GM18858 (cell line): Measurements from ENCODE around the gene SSNA1.
A peak's percentile ranks its signal among the peaks of the same experiment; 100 is the strongest.

Experiments used
- ATAC-seq: cut with Tn5 transposase; IDR thresholded peaks from one replicate; pipeline ENCODE4 v1.9.1; 2021; ENCODE audit not compliant: unreplicated experiment

SSNA1 gene, protein sequence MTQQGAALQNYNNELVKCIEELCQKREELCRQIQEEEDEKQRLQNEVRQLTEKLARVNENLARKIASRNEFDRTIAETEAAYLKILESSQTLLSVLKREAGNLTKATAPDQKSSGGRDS

DNA sequence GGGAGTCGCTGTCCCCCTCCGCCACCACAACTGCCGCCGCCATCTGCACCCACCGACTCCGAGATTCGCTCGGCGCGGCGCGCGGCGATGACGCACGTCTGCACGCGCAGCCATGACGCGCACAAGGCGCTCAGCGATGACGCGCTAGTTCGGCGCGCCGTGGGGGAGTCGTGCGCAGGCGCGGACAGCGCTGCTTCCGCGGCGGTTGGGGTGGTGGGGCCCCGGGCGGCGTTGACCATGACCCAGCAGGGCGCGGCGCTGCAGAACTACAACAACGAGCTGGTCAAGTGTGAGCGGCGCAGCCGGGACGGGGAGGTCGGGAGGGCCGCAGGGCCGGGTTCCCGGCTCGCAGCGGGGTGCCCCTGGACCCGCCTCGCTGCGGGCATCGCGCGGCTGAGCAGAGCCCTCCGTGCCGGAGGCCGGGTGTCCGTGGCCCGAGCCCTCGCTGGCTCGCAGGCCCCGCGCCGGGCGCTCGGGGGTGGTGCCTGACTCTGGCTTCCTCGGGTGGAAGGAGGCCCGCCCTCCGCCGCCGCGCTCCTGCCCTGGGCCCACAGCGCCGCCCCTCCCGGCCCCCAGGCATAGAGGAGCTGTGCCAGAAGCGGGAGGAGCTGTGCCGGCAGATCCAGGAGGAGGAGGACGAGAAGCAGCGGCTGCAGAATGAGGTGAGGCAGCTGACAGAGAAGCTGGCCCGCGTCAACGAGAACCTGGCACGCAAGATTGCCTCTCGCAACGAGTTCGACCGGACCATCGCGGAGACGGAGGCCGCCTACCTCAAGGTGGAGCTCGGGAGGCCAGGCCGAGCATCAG, at the start of gene SSNA1, which contains the start of gene ANAPC2:
Gene SSNA1, plus strand, starts transcription at position 187 of the 807 bp plus-strand sequence. Its CDS starts 51 bp downstream, at position 238.
Gene ANAPC2, minus strand, starts transcription at position 71 of the 807 bp plus-strand sequence. Its CDS starts 28 bp downstream, at position 43.
- peak; percentile 63 for ATAC-seq

DNA sequence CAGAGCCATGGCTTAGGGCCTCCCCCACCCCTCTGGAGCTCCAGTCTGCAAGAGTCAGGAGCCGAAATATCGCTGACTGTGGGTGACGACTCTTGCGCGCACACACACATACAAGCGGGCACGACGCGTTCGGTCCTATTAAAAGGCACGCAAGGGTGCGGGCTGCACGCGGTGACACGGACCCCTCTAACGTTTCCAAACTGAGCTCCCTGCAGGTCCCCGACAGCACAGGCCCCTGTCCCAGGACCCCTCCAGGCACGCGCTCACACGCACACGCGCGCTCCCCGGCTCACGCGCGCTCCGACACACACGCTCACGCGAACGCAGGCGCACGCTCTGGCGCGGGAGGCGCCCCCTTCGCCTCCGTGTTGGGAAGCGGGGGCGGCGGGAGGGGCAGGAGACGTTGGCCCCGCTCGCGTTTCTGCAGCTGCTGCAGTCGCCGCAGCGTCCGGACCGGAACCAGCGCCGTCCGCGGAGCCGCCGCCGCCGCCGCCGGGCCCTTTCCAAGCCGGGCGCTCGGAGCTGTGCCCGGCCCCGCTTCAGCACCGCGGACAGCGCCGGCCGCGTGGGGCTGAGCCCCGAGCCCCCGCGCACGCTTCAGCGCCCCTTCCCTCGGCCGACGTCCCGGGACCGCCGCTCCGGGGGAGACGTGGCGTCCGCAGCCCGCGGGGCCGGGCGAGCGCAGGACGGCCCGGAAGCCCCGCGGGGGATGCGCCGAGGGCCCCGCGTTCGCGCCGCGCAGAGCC, 49.6 kb upstream of the SSNA1 start, which contains the start of gene GRIN1:
Gene GRIN1, plus strand, starts transcription at position 433 of the 746 bp plus-strand sequence. CDS start 333 bp downstream, outside the sequence.
- no peak for ATAC-seq

DNA sequence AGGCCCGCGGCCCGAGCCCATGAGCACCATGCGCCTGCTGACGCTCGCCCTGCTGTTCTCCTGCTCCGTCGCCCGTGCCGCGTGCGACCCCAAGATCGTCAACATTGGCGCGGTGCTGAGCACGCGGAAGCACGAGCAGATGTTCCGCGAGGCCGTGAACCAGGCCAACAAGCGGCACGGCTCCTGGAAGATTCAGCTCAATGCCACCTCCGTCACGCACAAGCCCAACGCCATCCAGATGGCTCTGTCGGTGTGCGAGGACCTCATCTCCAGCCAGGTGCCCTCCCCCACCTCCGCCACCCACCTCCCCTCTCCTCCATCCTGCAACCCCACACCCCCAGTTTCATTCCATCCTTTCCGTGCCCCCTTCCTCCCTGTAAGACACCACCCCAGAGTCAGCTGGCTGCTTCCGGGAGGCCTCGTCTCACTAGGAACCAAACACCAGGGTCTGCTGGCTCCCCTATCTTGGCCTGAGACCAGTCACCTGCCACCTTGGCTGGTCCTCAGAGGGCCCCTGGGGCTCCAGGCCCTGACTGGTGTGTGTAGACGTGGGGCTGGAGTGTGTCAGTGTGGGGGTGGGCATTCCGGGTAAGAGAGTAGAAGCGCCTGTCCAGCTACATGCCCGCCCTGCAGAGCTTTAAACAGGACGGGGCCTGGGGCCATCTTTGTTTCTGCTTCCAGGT, 48.9 kb upstream of the SSNA1 start:
- ATAC-seq: no peak

DNA sequence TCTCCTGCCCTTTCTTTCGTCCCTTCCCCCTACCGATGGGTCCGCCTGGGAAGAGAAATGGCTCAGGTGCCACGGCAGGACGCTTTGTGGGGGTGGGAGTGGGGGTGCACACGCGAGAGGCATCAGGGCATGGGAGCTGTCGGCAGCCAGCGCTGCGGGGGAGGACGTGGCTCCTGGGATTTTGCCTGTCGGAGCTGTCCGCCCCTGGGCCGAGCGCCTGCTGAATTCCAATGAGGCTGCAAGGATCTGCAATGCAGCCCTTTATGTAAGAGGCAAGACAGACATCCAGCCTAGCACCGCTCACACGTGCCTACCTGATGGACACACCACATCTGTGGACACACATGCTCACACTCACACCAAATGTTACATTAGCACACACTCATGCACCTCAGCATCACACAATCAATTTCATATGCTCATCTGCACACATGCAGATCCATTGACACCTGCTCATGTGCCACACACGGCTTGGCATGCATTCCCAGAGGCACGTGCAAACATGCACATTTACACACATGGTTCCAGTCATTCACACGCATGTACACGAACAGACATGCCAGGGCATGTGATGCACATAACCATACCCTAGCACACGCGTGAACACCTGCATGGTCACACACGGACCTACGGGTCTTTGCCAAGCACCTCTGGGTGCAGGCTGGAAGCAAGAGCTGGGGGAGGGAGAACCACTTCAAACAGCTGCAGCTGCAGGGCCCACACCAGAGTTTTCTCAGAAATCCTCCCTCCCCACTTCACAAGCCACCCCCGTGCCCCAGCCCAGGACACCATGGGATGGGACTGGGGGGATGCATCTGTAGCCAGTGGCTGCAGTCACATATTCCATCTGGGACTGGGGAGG, 48.1 kb upstream of the SSNA1 start:
- ATAC-seq: no peak

DNA sequence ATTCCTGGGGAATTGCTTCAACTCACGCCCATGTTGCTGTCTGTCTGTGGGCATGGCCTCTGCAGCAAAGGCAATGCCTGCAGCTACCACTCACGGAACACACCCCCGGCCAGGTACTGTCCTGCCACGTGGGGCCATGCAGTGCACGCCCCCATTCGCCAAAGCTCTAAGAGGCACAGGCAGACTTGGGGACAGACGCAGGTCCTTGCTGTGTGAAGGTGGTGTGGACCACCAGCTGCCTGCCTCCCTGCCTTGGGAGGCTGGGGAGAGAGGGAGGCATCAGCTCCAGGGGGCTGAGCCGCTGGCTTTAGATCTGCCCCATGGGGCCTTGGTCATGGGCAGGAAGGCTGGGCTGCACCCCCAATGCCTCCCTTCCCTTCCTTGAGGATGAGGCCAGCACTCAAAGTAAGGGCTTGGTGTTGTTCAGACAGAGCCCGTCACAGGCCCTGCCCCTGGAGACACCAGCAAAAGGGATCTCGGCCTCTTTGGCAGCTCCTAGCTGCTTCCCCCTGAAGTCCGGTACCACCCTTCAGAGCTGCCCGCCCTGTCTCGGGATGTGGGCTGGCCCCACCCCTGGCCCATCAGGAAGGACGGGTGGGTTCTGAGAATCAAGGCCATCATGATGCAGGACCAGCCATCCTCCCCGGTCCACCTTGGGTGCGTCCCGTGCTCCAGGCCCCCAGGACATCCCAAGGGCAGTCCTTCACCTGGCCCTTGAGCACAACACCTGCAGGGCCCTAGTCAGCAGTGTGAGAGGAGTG, 47.2 kb upstream of the SSNA1 start:
- no peak for ATAC-seq

DNA sequence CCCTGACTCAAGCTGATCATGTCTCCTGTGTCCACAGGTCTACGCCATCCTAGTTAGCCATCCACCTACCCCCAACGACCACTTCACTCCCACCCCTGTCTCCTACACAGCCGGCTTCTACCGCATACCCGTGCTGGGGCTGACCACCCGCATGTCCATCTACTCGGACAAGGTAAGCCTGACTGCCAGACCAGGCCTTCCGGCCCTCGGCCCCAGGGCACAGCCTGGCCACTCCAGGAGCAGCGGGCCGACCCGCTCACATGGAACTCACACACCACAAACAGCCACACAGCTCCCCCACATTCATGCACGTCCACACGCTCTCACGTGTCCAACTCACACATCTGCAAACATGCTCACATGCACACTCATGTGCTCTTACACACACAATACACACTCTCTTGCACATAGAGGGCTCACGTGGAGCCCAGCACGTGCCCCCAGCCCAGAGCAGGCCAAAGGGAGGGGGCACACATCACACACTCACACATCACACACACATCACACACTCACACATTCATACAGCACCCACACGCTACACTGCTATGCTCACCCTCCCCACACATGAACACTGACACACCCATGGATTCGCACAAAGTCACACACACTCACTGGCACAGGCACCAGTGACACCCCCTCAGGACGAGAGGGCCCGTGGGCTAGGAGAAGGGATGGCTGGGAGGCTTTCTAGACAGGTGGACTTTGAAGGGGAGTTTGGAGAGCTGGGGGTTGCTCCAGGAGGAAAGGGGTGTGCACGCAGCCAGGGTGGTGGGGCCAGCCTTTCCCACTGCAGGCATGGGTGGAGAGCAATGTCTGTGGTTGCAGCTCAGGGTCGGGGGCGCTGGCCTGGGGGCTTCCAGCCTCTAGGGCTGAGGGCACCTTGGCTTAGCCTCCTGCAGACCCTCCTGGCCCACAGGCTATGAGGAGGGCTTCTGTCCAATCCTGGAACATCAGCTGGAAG, 46.2 kb upstream of the SSNA1 start:
- ATAC-seq: no peak

DNA sequence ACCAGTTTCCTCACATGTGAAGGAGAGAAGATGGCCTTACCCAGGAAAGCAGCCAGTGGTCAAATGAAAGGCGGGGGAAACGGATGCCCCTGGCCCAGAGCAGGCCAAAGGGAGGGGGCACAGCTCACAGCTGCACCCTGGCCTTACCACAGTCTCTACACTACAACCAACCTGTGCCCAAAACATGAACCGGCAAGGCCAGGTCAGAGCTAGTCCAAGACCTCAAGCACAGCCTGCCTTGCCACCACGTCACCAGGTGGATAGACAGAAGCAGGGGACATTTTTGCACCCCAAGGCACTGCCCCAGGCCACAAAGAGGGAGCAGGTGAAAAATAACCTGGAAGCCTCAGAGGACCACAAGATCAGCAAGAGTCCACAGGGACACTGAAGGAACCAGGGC, 45.0 kb upstream of the SSNA1 start:
- ATAC-seq: no peak

DNA sequence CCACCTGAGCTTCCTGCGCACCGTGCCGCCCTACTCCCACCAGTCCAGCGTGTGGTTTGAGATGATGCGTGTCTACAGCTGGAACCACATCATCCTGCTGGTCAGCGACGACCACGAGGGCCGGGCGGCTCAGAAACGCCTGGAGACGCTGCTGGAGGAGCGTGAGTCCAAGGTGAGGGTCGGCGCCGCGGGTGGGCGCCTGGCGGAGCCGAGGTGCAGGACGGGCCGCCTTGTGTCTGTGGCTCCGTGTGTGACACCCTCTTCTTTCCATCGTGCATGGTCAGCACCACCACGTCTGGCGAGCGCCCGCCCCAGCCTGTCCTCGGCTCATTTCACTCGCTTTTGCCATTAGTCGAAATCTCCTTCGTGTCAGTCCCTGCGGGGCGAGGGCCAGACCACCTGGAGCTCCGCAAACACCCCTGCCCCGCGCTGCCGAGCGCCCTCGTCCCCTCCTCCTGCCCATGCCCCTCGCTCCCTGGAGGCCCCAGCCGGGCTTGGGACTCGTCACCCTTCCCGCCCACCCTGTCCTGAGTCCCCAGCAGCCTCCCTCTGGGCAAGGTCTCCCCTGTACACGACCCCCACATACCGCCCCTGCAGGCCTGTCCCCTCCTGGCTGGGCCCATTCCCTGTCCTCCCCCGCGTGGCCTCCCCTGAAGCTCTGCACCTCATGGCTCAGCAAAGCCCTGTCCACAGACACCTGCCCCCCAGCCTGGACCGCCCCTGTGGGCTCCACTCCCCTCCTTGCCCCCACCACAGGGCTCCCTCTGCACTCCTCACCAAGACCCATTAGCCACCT, 42.5 kb upstream of the SSNA1 start:
- ATAC-seq: no peak

DNA sequence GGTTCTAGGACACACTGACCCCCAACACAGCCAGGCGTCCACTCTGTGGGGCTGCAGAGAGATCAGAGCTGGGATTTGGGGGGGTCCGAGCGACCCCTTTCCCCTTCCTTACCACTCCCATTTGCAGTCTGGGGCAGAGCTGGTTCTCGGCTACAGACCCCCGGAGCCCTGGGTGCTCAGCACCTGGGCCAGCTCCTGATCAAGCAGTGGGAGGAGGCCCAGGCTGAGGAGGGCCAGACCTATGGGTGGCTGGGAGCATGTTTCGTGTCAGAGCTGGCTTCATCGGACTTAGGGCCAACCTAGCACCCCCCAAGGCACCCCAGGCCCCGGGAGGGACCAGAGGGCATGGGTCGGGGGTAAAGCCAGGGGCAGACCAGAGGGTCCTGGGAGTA, 42.0 kb upstream of the SSNA1 start:
- ATAC-seq: no peak

DNA sequence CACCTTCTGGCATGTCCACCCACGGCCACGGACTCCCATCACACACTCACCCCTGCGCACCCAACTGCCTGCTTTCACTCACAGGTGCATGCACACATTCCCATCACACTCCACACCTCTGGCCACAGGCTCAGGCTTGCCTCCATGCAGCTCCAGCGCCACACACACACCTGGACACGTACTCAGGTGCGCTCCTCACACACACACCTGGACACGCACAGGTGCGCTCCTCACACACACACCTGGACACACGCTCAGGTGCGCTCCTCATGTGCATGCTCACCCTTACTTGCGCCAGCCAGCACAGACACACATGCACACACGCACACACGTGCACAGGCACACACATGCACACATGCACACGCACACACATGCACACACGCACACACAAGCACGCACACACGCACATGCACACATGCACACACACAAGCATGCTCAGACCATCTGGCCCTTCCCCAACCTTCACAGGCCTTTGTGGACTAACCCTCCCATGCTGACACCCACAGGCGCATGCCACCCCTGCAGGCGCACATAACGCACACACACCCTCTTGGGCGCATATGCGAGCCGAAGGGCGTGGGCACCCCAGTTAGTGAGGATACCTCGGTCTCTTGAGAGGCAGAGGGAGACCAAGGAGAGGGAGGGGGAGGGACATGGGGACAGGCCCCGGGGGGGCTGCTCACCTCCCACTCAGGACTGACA, 41.2 kb upstream of the SSNA1 start:
- no peak for ATAC-seq

DNA sequence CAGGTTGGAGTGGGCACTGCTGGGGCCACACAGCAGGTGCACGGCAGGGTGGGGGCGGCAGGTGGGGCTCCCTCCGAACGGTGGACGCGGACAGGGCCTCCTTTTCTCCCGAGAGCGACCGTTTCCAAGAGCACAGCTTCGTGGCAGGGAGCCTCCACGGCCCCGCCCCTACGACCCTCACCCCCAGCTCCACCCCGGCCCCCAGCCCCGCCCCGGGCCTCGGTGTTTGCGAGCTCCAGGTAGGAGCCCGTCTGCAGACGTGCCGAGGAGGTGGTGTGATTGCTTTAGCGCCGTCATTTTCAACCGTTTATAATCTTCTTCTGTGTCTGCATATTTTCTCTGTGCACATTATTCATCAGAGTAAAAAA, 40.7 kb upstream of the SSNA1 start:
- no peak for ATAC-seq

DNA sequence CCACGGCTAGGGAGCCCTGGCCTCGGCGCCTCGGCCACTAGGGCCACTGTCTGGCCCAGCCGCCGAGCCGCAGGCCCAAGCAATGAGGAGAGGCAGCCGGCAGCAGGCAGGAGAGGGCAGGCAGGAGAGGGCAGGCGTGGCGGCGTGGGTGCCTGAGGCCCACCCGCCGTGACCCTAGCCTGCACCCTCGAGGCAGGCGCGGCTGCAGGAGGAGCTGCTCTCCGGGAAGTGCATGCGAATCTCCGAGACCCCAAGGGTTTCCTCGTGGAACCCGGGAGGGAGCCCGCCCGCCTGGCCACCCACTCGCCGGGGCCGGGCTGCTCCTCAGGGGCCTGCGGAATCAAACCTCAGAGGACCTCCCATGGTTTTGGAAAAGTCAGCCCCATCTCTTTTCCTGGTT, 40.2 kb upstream of the SSNA1 start:
- no peak for ATAC-seq

DNA sequence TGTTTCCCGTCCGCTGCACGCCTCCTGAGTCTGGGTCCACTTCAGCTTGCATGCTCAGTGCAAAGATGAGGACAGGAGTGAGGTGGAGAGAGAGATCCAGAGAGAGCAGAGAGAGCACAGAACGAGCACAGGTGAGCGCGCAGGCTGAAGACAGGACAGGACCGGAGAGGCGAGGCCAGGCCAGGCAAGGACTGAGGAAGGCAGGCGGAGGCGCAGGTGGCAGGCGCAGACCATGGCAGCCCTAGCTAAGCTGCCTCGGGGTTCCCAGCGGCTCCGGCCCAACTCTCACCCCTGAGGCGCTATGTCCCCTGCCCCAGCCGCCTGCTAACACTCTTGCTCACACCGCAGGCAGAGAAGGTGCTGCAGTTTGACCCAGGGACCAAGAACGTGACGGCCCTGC, 39.8 kb upstream of the SSNA1 start:
- ATAC-seq: no peak

DNA sequence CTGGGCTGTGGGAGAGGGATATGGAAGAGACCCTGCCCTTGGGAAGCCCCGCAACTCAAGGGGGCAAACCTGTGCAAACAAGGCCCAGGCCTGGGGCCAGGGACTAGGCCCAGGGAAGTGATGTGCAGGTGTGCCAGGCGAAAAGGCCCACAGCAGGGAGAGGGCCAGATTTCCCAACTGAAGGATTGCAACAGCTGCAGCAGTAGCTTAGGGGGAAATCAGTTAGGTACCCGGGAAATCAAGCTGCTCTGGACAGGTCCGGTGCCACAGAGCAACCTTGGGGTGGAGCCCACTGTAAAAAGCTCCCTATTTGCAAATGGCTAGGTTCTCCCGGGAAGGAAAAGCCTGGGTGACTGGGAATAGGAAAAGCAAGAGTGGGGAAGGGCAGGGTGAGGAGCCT, 39.1 kb upstream of the SSNA1 start:
- no peak for ATAC-seq

DNA sequence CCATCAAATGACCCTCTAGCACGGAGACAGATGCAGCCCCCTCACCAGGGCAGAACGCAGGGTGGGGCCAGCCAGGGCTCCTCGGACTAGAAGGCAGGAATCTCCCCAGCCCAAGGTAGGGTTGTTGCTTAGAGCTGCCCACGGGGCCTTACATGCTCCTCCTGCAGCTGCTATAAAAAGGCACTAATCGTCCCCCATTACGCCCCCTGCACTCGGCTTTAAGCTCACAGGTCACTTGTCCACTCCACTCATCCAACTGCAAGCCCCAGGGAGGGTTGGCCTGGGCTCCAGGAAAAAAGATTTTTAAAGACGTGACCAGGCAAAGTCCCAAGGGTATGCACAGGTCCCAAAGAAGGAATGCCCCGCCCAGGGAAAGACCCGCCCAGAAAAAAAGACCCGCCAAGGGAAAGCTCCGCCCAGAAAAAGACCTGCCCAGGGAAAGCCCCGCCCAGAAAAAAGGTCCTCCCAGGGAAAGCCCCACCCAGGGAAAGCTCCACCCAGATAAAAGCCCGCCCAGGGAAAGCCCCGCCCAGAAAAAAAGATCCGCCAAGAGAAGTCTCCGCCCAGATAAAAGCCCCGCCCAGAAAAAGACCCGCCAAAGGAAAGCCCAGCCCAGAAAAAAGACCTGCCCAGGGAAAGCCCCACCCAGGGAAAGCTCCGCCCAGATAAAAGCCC, 38.4 kb upstream of the SSNA1 start:
- no peak for ATAC-seq

DNA sequence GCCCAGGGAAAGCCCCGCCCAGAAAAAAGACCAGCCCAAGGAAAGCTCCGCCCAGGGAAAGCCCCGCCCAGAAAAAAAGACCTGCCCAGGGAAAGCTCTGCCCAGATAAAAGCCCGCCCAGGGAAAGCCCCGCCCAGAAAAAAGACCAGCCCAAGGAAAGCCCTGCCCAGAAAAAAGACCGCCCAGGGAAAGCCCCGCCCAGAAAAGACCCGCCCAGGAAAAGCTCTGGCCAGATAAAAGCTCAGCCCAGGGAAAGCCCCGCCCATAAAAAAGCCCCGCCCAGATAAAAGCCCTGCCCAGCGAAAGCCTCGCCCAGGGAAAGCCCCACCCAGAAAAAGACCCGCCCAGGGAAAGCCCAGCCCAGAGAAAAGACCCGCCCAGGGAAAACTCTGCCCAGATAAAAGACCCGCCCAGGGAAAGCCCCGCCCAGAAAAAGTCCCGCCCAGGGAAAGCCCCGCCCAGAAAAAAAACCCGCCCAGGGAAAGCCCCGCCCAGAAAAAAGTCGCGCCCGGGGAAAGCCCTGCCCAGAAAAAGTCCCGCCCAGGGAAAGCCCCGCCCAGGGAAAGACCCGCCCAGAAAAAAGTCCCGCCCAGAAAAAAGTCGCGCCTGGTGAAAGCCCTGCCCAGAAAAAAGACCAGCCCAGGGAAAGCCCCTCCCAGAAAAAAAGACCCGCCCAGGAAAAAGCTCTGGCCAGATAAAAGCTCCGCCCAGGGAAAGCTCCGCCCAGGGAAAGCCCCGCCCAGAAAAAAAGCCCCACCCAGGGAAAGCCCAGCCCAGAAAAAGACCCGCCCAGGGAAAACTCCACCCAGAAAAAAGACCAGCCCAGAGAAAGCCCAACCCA, 37.6 kb upstream of the SSNA1 start:
- ATAC-seq: no peak
